Motor neuron (in vitro differentiated cells): ENCODE data around the gene SLC25A44. TPM values are rescaled to one million over a fixed set of nuclear protein-coding genes. Genes with fewer than 3 reads are reported as not detected.
"Not testable (repeated sequence)": the region's sequence is repeated elsewhere in the genome, so short reads cannot be mapped to it uniquely, and the experiment has no call there.

Experiments
- ATAC-seq, 8 experiments: fragments of 200-7000 bp; cut with Tn5 transposase; replicated peaks in 6 of 8; 2 replicates each; pipeline ENCODE4 v1.8.0; 2021; ENCODE audit warnings: mild to moderate bottlenecking in 8 of 8, moderate library complexity in 8 of 8
- H3K27ac ChIP-seq, 2 donors: fragments of 250-450 bp; sonication (Bioruptor Pico); 2 replicates each; pipeline ENCODE4 v1.9.0; 2021; ENCODE audit warnings: antibody characterized with exemption in 2 of 2, mild to moderate bottlenecking in 2 of 2, moderate library complexity in 1 of 2
- H3K4me1 ChIP-seq, 2 donors: fragments of 250-450 bp; sonication (Bioruptor Pico); replicated peaks in 1 of 2; 2 replicates each; pipeline ENCODE4 v1.6.1; 2021; ENCODE audit warnings: antibody characterized with exemption in 2 of 2, mild to moderate bottlenecking in 2 of 2, moderate library complexity in 1 of 2
- H3K4me3 ChIP-seq, 5 donors: fragments of 250-450 bp; sonication (Bioruptor Pico); 2 replicates each; pipeline ENCODE4 v1.9.0; 2021; ENCODE audit warnings: antibody characterized with exemption in 5 of 5, mild to moderate bottlenecking in 5 of 5, moderate library complexity in 4 of 5
- WGBS, 10 experiments: fragments of 450-650 bp; shearing (Covaris generic); methylation state at CpG; one replicate each; pipeline ENCODE4 v1.0.0; 2022; 5-methylcytosine and 5-hydroxymethylcytosine counted together
- in situ Hi-C, 9 experiments: fragments of 400-800 bp; cut with MboI; loops; one replicate each; pipeline ENCODE4 v1.15.0; 2021; ENCODE audit warnings: low sequenced_read_pairs in 9 of 9, low pct_unique_long_range_greater_than_20kb in 2 of 9; ENCODE audit not compliant: unreplicated experiment in 9 of 9
- total RNA-seq, 8 experiments: library from RNA; unstranded; fragments of 300-600 nt; gene quantifications; 2 replicates each; pipeline versions ENCODE4 v1.2.3 to v1.2.4, GENCODE V29; 2022

The SLC25A44 gene
- total RNA-seq, 8 experiments from 2014 or later, result 16.5 to 26.8 (median 20.9) TPM

DNA sequence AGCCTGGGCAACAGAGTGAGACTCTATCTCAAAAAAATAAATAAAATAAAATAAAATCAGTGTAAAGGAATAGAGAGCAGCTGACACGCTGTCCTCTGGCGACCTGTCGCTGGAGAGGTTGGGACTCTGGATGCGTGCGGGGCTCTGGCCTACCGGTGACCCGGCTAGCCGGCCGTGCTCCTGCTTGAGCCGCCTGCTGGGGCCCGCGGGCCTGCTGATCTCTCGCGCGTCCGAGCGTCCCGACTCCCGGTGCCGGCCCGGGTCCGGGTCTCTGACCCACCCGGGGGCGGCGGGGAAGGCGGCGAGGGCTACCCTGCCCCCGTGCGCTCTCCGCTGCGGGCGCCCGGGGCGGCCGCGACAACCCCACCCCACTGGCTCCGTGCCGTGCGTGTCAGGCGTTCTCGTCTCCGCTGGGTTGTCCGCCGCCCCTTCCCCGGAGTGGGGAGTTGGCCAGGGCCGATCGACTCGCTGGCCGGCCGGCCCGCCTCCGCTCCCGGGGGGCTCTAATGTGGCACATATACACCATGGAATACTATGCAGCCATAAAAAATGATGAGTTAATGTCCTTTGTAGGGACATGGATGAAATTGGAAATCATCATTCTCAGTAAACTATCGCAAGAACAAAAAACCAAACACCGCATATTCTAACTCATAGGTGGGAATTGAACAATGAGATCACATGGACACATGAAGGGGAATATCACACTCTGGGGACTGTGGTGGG lies 22.6 kb downstream of the SLC25A44 start:
- H3K4me3 ChIP-seq, H3K27ac ChIP-seq, ATAC-seq: not testable (repeated sequence)
- peaks cover 12% of the 10 kb centered on the region in 2 donors for H3K4me1 ChIP-seq
- 95 to 100% (median 97%) methylated on average over 1 to 21 of the region's 55 CpGs; no CpG with 5 or more reads in 5 of the 10 experiments for WGBS, 10 experiments
- in situ Hi-C loops, result loop anchor here in 3 of 9 experiments (10.0 to 25.0 kb wide), 2 partner anchors 72 to 129 kb away; partner anchors contain the start of gene MEX3A (in 2 of the 3)

- in situ Hi-C loops, result loop anchor here in 3 of 9 experiments (10.0 to 25.0 kb wide), 2 partner anchors 73 to 131 kb away; partner anchors contain the start of gene MEX3A (in 2 of the 3)
- H3K27ac ChIP-seq, result no peak overlapping the region
Observed at GRCh38 chr1:156217871-156218270, 24.0 kb downstream of the SLC25A44 start.

DNA sequence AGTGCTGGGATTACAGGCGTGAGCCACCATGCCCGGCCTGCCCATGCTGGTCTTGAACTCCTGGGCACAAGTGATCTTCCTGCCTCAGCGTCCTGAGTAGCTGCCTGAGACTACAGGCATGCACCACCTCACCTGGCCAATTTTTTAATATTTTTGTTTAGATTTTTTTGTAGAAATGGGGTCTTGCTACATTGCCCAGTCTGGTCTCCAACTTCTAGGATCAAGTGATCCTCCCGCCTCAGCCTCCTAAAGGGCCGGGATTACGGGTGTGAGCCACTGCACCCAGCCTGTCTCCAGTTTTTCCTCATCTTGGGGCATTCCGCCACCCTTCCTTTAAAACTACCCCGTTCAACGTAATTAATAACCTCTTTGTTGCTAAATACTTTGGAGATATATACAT lies 26.3 kb downstream of the SLC25A44 start:
- Histone ChIP-seq H3K27ac (no peak overlapping the region), H3K4me3 (no peak overlapping the region), H3K4me1 (no peaks in the 10 kb centered on the region)
- no peak for ATAC-seq
- 80 to 100% (median 94%) methylated on average over 1 to 8 of the region's 9 CpGs; no CpG with 5 or more reads in 4 of the 10 experiments for WGBS, 10 experiments
- in situ Hi-C loops, result loop anchor here in 5 of 9 experiments (10.0 to 25.0 kb wide), 4 partner anchors 75 to 135 kb away; partner anchors contain the start of gene MEX3A (in 3 of the 5)

More at GRCh38 chr1:156217871-156218270, 24.0 kb downstream of the SLC25A44 start:
- WGBS, 10 experiments, result 31 to 100% (median 95%) methylated on average over 1 to 2 of the region's 2 CpGs
- ATAC-seq, result no peak
- H3K4me1 ChIP-seq, result peaks cover 7% of the 10 kb centered on the region in 2 donors
- H3K4me3 ChIP-seq, result no peak overlapping the region

DNA sequence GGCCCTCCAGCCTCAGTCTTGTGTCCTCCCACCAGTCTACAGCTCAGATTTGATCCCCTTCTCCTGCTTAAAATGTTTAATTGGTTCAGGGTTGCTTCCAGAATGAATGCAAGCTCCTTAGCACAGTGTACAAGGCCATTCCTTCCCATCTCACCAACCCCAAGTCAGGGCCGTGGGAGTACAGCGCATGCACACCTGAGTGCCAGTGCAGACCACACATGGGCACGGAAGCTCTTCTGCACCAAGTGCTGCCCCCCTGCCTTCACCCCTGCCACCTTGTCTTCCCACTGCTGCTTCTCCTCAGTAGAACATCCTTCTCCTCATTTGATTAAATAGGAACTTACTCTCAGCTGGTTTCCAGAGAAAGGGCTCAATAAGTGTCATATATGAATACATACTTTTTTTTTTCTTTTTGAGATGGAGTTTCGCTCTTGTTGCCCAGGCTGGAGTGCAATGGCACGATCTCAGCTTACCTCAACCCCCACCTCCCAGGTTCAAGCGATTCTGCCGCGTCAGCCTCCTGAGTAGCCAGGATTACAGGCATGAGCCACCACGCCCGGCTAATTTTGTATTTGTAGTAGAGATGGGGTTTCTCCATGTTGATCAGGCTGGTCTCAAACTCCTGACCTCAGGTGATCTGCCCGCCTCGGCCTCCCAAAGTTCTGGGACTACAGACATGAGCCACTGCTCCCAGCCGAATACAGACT lies 28.2 kb downstream of the SLC25A44 start:
- in situ Hi-C loops, result loop anchor here in 5 of 9 experiments (10.0 to 25.0 kb wide), 4 partner anchors 77 to 137 kb away; partner anchors contain the start of gene MEX3A (in 3 of the 5)
- WGBS, 10 experiments, result 89 to 100% (median 95%) methylated on average over 1 to 12 of the region's 13 CpGs; no CpG with 5 or more reads in 3 of the 10 experiments

GRCh38 chr1:156225677-156226014 lies 31.7 kb downstream of the SLC25A44 start:
- in situ Hi-C loops, result loop anchor here in 6 of 9 experiments (10.0 to 25.0 kb wide), 5 partner anchors 81 to 141 kb away; partner anchors contain the start of gene MEX3A (in 3 of the 6)
- ATAC-seq, result no peak
- Histone ChIP-seq H3K4me3 (no peak overlapping the region), H3K27ac (no peak overlapping the region), H3K4me1 (no peaks in the 10 kb centered on the region)
- 0 to 5% (median 0%) methylated on average over 1 to 2 of the region's 2 CpGs; no CpG with 5 or more reads in 3 of the 10 experiments for WGBS, 10 experiments

More for the DNA sequence above, 28.2 kb downstream of the SLC25A44 start:
- no peak overlapping the region for H3K27ac ChIP-seq
- no peaks in the 10 kb centered on the region for H3K4me1 ChIP-seq
- no peak for ATAC-seq
- H3K4me3 ChIP-seq, result no peak overlapping the region

DNA sequence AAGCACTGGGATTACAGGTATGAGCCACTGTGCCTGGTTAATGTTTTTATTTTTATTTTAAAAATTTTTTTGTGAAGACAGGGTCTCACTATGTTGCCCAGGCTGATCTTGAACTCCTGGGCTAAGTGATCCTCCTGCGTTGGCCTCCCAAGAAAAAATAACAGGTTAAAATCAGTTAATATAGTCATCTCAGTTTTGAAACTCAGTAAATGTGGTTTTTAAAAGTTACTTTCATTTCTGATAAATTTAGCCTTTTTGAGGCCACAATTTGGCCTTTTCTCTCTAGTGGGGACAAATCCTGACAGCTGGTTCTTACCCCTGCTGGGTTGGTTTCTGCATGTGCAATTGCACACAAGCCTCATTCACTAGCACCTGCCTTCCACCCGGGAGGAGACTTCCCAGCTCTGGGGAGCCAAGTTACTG lies 32.2 kb downstream of the SLC25A44 start:
- in situ Hi-C loops, result loop anchor here in 6 of 9 experiments (10.0 to 25.0 kb wide), 5 partner anchors 81 to 141 kb away; partner anchors contain the start of gene MEX3A (in 3 of the 6)
- H3K4me1 ChIP-seq, result no peaks in the 10 kb centered on the region
- ATAC-seq, result no peak
- WGBS, 10 experiments, result 67 to 100% (median 89%) methylated on average over 1 to 2 of the region's 2 CpGs; no CpG with 5 or more reads in 2 of the 10 experiments
- no peak overlapping the region for H3K4me3 ChIP-seq
- H3K27ac ChIP-seq, result no peak overlapping the region

DNA sequence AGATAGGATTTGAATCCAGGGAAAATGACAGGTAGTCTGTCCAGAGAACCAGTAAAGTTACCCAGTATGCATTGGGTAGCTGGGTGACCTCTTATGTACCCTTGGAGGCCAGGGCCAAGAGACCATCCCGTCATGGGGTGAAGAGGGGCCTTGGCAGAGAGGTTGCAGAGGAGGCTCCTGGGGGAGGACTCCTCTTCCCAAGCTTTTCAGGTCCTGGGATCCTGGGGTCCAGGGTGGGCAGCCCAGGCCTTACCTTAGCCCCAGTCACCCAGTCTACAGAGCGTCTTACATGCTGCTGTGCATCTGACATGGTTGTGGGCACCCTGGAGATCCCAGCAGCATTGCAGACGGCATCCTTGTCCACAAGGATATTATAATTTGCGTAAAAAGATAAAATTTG lies 32.9 kb downstream of the SLC25A44 start:
- Histone ChIP-seq H3K4me1 (no peaks in the 10 kb centered on the region), H3K4me3 (no peak overlapping the region), H3K27ac (no peak overlapping the region)
- in situ Hi-C loops, result loop anchor here in 6 of 9 experiments (10.0 to 25.0 kb wide), 5 partner anchors 82 to 142 kb away; partner anchors contain the start of gene MEX3A (in 3 of the 6)
- 67 to 100% (median 100%) methylated on average over 1 to 3 of the region's 4 CpGs; no CpG with 5 or more reads in 4 of the 10 experiments for WGBS, 10 experiments
- no peak for ATAC-seq

DNA sequence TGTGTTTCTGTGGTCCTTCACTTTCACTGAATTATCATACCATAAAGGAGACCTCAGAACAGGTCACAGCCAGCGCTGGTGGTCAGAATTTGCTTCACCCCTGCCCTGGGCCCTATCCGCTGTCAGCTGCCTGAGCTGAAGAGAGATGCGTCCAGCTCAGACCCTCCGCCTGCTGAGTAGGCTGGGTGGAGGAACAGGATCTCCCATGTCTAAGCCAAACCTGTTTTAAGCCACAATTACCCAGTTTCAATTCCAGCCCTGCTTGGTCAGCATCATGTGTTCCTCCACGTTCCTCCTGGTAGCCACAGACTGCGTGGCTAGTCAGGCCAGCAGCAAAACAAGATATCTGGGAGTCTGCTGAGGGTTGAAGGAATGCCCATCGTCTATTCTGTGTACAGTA lies 34.6 kb downstream of the SLC25A44 start:
- WGBS, 10 experiments, result 70 to 100% (median 88%) methylated on average over 1 to 6 of the region's 7 CpGs; no CpG with 5 or more reads in 2 of the 10 experiments

DNA sequence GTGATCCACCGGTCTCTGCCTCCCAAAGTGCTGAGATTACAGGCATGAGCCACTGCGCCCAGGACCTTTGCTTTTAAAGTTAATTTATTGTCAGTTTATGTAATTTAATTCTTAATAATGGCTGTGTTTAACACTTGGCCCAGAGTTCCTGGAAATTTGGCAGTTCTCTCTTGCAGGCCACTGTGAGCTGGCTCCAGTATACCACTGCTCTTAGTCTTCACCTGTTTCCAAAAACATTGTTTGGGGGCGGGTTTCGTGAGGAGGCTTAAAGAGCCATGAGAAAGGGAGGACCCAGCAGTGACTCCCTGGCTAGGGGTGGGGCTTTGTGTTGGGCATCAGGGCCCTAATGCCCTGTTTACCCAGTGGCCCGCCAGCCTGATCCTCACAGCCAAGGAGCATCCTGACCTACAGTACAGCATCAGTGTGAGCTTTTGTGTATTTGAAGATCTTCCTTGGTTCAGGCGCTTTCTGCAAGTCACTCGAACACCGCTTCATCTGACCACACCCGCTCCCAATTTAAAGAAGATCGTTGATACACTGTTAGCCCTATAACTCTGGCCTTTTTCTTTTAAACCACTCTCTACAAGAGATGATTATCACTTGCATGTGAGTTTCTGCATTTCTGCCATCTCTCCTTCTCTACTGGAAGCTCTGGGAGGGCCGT lies 36.0 kb downstream of the SLC25A44 start:
- no peak overlapping the region for H3K27ac ChIP-seq
- H3K4me3 ChIP-seq, result no peak overlapping the region
- H3K4me1 ChIP-seq, result no peaks in the 10 kb centered on the region
- in situ Hi-C loops, result loop anchor here in 7 of 9 experiments (10.0 to 25.0 kb wide), 5 partner anchors 85 to 145 kb away; partner anchors contain the start of gene MEX3A (in 3 of the 7)
- WGBS, 10 experiments, result 20 to 100% (median 91%) methylated on average over 1 to 11 of the region's 11 CpGs; no CpG with 5 or more reads in 1 of the 10 experiments
- ATAC-seq, result no peak

More for the DNA sequence above, 34.6 kb downstream of the SLC25A44 start:
- no peak for ATAC-seq
- H3K27ac ChIP-seq, result no peak overlapping the region
- H3K4me1 ChIP-seq, result no peaks in the 10 kb centered on the region
- in situ Hi-C loops, result loop anchor here in 6 of 9 experiments (10.0 to 25.0 kb wide), 5 partner anchors 84 to 144 kb away; partner anchors contain the start of gene MEX3A (in 3 of the 6)
- H3K4me3 ChIP-seq, result no peak overlapping the region

GRCh38 chr1:156230473-156230837 lies 36.6 kb downstream of the SLC25A44 start:
- WGBS, 10 experiments, result 57 to 100% (median 78%) methylated on average over 1 of the region's 1 CpG; no CpG with 5 or more reads in 6 of the 10 experiments
- no peak overlapping the region for H3K4me3 ChIP-seq
- no peak overlapping the region for H3K27ac ChIP-seq
- in situ Hi-C loops, result loop anchor here in 4 of 9 experiments (10.0 to 25.0 kb wide), 3 partner anchors 93 to 143 kb away; partner anchors contain the start of gene MEX3A (in 2 of the 4)
- no peaks in the 10 kb centered on the region for H3K4me1 ChIP-seq
- no peak for ATAC-seq

- no peaks in the 10 kb centered on the region for H3K4me1 ChIP-seq
- peak in 4 of 8 experiments; percentile 6 to 65 (median 42) for ATAC-seq
- H3K27ac ChIP-seq, result no peak overlapping the region
- no peak overlapping the region for H3K4me3 ChIP-seq
- WGBS, 10 experiments, result 57 to 100% (median 93%) methylated on average over 1 to 11 of the region's 12 CpGs; no CpG with 5 or more reads in 2 of the 10 experiments
- in situ Hi-C loops, result loop anchor here in 4 of 9 experiments (10.0 to 25.0 kb wide), 3 partner anchors 95 to 145 kb away; partner anchors contain the start of gene MEX3A (in 2 of the 4)
Observed at GRCh38 chr1:156232201-156232894, 38.4 kb downstream of the SLC25A44 start.
